ENCODE results near the gene MBD2.

MBD2 gene

GRCh38 chr18:54250846-54251261 lies 26.4 kb upstream of the MBD2 start:
- POLR2A ChIA-PET, result no interaction called here
- Histone ChIP-seq H3K9me3 (ENCODE audit: control extremely low read depth in 1 of 5, control insufficient read depth in 4 of 5, insufficient read depth in 2 of 5, low read depth in 1 of 5, low read length in 4 of 5) (no peaks in the 10 kb centered on the region), H3K4me3 (ENCODE audit: control insufficient read depth in 1 of 7, extremely low read depth in 1 of 7, insufficient read depth in 4 of 7, low read depth in 2 of 7, low read length in 6 of 7) (peak overlapping the region in 1 of 7 experiments; percentile 23), H3K36me3 (ENCODE audit: control insufficient read depth in 4 of 4, insufficient read depth in 4 of 4, low read length in 3 of 4) (no peaks in the 10 kb centered on the region), H3K4me1 (ENCODE audit: control extremely low read depth in 1 of 4, control insufficient read depth in 4 of 4, insufficient read depth in 4 of 4, low read length in 3 of 4) (peaks cover 6 to 9% (median 8%) of the 10 kb centered on the region in 4 experiments), H3K27me3 (replicated peaks in 2 of 5; ENCODE audit: control insufficient read depth in 4 of 5, insufficient read depth in 5 of 5, low read length in 4 of 5) (no peaks in the 10 kb centered on the region), H3K27ac (ENCODE audit: insufficient read depth in 1 of 2, low read depth in 1 of 2, low read length in 2 of 2, poor library complexity in 1 of 2, severe bottlenecking in 2 of 2) (no peak overlapping the region)
- no CpG with 5 or more reads among the region's 2 CpGs for WGBS (ENCODE audit: insufficient coverage)
- peak in 1 of 3 donors; percentile 30 for DNase-seq
- CTCF ChIA-PET, result interaction anchor here (1.0 to 4.6 kb wide), 3 partner anchors 10 to 26 kb away, joined by 3 to 16 read pairs (median 4); partner anchors contain the start of gene POLI

- Histone ChIP-seq H3K9me3 (ENCODE audit: control extremely low read depth in 1 of 5, control insufficient read depth in 4 of 5, insufficient read depth in 2 of 5, low read depth in 1 of 5, low read length in 4 of 5) (no peaks in the 10 kb centered on the region), H3K36me3 (ENCODE audit: control insufficient read depth in 4 of 4, insufficient read depth in 4 of 4, low read length in 3 of 4) (no peaks in the 10 kb centered on the region), H3K27ac (ENCODE audit: insufficient read depth in 1 of 2, low read depth in 1 of 2, low read length in 2 of 2, poor library complexity in 1 of 2, severe bottlenecking in 2 of 2) (no peak overlapping the region), H3K4me3 (ENCODE audit: control insufficient read depth in 1 of 7, extremely low read depth in 1 of 7, insufficient read depth in 4 of 7, low read depth in 2 of 7, low read length in 6 of 7) (no peak overlapping the region), H3K4me1 (ENCODE audit: control extremely low read depth in 1 of 4, control insufficient read depth in 4 of 4, insufficient read depth in 4 of 4, low read length in 3 of 4) (peaks cover 6 to 9% (median 8%) of the 10 kb centered on the region in 4 experiments), H3K27me3 (replicated peaks in 2 of 5; ENCODE audit: control insufficient read depth in 4 of 5, insufficient read depth in 5 of 5, low read length in 4 of 5) (no peaks in the 10 kb centered on the region)
- WGBS (ENCODE audit: insufficient coverage), result 49% methylated on average over 5 of the region's 9 CpGs
- no peak for DNase-seq
- ChIA-PET POLR2A (no interaction called here), CTCF (interaction anchor here (4.6 kb wide), 1 partner anchor 23 kb away, joined by 16 read pairs; the partner anchor contains the start of gene POLI)
Measured at GRCh38 chr18:54247511-54248175, 23.2 kb upstream of the MBD2 start.

DNA sequence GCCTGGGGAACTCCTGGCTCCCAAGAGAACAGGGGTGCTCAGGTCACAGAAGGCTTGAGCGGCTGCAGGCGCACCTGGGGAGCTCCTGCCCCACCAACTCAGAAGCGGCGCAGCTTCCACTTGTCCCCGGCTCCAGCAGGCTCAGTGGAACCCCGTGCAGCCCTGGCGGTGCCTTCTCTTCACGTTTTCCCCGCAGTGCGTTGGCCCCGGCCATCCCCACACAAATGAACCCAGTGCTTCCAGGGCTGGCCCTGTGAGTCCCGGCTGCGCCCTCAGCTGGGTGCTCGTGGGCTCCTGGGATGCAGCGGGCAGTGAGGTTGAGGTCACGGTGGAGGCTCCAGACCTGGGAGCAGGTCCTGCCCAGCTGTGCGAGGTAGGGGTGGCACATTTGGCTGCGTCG lies 17.9 kb upstream of the MBD2 start:
- Histone ChIP-seq H3K27me3 (replicated peaks in 2 of 5; ENCODE audit: control insufficient read depth in 4 of 5, insufficient read depth in 5 of 5, low read length in 4 of 5) (no peaks in the 10 kb centered on the region), H3K4me3 (ENCODE audit: control insufficient read depth in 1 of 7, extremely low read depth in 1 of 7, insufficient read depth in 4 of 7, low read depth in 2 of 7, low read length in 6 of 7) (no peak overlapping the region), H3K9me3 (ENCODE audit: control extremely low read depth in 1 of 5, control insufficient read depth in 4 of 5, insufficient read depth in 2 of 5, low read depth in 1 of 5, low read length in 4 of 5) (no peaks in the 10 kb centered on the region), H3K4me1 (ENCODE audit: control extremely low read depth in 1 of 4, control insufficient read depth in 4 of 4, insufficient read depth in 4 of 4, low read length in 3 of 4) (peaks cover 5 to 25% (median 17%) of the 10 kb centered on the region in 4 experiments), H3K27ac (ENCODE audit: insufficient read depth in 1 of 2, low read depth in 1 of 2, low read length in 2 of 2, poor library complexity in 1 of 2, severe bottlenecking in 2 of 2) (no peak overlapping the region), H3K36me3 (ENCODE audit: control insufficient read depth in 4 of 4, insufficient read depth in 4 of 4, low read length in 3 of 4) (no peaks in the 10 kb centered on the region)
- no peak for DNase-seq
- ChIA-PET POLR2A (interaction anchor here (0.8 kb wide), 1 partner anchor 19 kb away, joined by 3 read pairs; no protein-coding TSS in a partner anchor), CTCF (interaction anchor here (1.7 kb wide), 1 partner anchor 28 kb away, joined by 6 read pairs; no protein-coding TSS in a partner anchor)
- 98% methylated on average over 18 of the region's 19 CpGs for WGBS (ENCODE audit: insufficient coverage)

DNA sequence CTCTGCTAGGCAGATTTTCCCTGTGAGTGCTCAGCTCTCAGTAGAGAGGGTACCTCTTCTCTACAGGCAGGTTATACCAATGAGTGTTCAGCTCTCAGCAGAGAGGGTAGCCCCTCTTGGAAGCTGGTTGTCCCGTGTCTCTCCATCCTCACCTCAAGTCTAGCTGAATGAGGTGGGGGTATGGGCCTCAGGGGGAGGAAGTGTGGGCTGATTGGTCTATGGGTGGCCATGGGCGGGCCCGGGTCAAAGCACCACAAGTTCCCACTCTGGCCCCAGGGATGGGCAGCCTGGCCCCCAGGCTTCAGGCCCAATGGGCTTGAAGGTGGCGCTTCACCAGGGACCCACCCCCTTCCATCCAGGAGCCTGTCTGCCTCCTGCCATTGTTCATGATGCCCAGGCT lies 17.0 kb upstream of the MBD2 start:
- Histone ChIP-seq H3K36me3 (ENCODE audit: control insufficient read depth in 4 of 4, insufficient read depth in 4 of 4, low read length in 3 of 4) (no peaks in the 10 kb centered on the region), H3K27ac (ENCODE audit: insufficient read depth in 1 of 2, low read depth in 1 of 2, low read length in 2 of 2, poor library complexity in 1 of 2, severe bottlenecking in 2 of 2) (no peak overlapping the region), H3K4me3 (ENCODE audit: control insufficient read depth in 1 of 7, extremely low read depth in 1 of 7, insufficient read depth in 4 of 7, low read depth in 2 of 7, low read length in 6 of 7) (no peak overlapping the region), H3K4me1 (ENCODE audit: control extremely low read depth in 1 of 4, control insufficient read depth in 4 of 4, insufficient read depth in 4 of 4, low read length in 3 of 4) (peaks cover 5 to 25% (median 17%) of the 10 kb centered on the region in 4 experiments), H3K27me3 (replicated peaks in 2 of 5; ENCODE audit: control insufficient read depth in 4 of 5, insufficient read depth in 5 of 5, low read length in 4 of 5) (no peaks in the 10 kb centered on the region), H3K9me3 (ENCODE audit: control extremely low read depth in 1 of 5, control insufficient read depth in 4 of 5, insufficient read depth in 2 of 5, low read depth in 1 of 5, low read length in 4 of 5) (no peaks in the 10 kb centered on the region)
- ChIA-PET CTCF (interaction anchor here (0.9 to 1.7 kb wide), 4 partner anchors 9 to 29 kb away, joined by 3 to 6 read pairs (median 4); partner anchors contain the start of gene MBD2), POLR2A (no interaction called here)
- DNase-seq, result no peak
- 67% methylated on average over 3 of the region's 4 CpGs for WGBS (ENCODE audit: insufficient coverage)

GRCh38 chr18:54240629-54241107 lies 16.2 kb upstream of the MBD2 start:
- WGBS (ENCODE audit: insufficient coverage), result 95% methylated on average over 12 of the region's 13 CpGs
- POLR2A ChIA-PET, result no interaction called here
- Histone ChIP-seq H3K9me3 (ENCODE audit: control extremely low read depth in 1 of 5, control insufficient read depth in 4 of 5, insufficient read depth in 2 of 5, low read depth in 1 of 5, low read length in 4 of 5) (no peaks in the 10 kb centered on the region), H3K27ac (ENCODE audit: insufficient read depth in 1 of 2, low read depth in 1 of 2, low read length in 2 of 2, poor library complexity in 1 of 2, severe bottlenecking in 2 of 2) (no peak overlapping the region), H3K27me3 (replicated peaks in 2 of 5; ENCODE audit: control insufficient read depth in 4 of 5, insufficient read depth in 5 of 5, low read length in 4 of 5) (no peaks in the 10 kb centered on the region), H3K4me3 (ENCODE audit: control insufficient read depth in 1 of 7, extremely low read depth in 1 of 7, insufficient read depth in 4 of 7, low read depth in 2 of 7, low read length in 6 of 7) (no peak overlapping the region), H3K36me3 (ENCODE audit: control insufficient read depth in 4 of 4, insufficient read depth in 4 of 4, low read length in 3 of 4) (no peaks in the 10 kb centered on the region), H3K4me1 (ENCODE audit: control extremely low read depth in 1 of 4, control insufficient read depth in 4 of 4, insufficient read depth in 4 of 4, low read length in 3 of 4) (peaks cover 5 to 25% (median 17%) of the 10 kb centered on the region in 4 experiments)
- CTCF ChIA-PET, result interaction anchor here (0.9 to 1.7 kb wide), 5 partner anchors 10 to 30 kb away, joined by 3 to 6 read pairs (median 4); partner anchors contain the start of genes MBD2 and POLI
- DNase-seq, result peak in 1 of 3 donors; percentile 18

GRCh38 chr18:54239601-54240000 lies 15.1 kb upstream of the MBD2 start:
- Histone ChIP-seq H3K9me3 (ENCODE audit: control extremely low read depth in 1 of 5, control insufficient read depth in 4 of 5, insufficient read depth in 2 of 5, low read depth in 1 of 5, low read length in 4 of 5) (no peaks in the 10 kb centered on the region), H3K36me3 (ENCODE audit: control insufficient read depth in 4 of 4, insufficient read depth in 4 of 4, low read length in 3 of 4) (no peaks in the 10 kb centered on the region), H3K27me3 (replicated peaks in 2 of 5; ENCODE audit: control insufficient read depth in 4 of 5, insufficient read depth in 5 of 5, low read length in 4 of 5) (no peaks in the 10 kb centered on the region), H3K27ac (ENCODE audit: insufficient read depth in 1 of 2, low read depth in 1 of 2, low read length in 2 of 2, poor library complexity in 1 of 2, severe bottlenecking in 2 of 2) (no peak overlapping the region), H3K4me1 (ENCODE audit: control extremely low read depth in 1 of 4, control insufficient read depth in 4 of 4, insufficient read depth in 4 of 4, low read length in 3 of 4) (peaks cover 5 to 25% (median 17%) of the 10 kb centered on the region in 4 experiments), H3K4me3 (ENCODE audit: control insufficient read depth in 1 of 7, extremely low read depth in 1 of 7, insufficient read depth in 4 of 7, low read depth in 2 of 7, low read length in 6 of 7) (no peak overlapping the region)
- POLR2A ChIA-PET, result interaction anchor here (0.5 kb wide), 1 partner anchor 29 kb away, joined by 3 read pairs; no protein-coding TSS in a partner anchor
- WGBS (ENCODE audit: insufficient coverage), result 0% methylated on average over 2 of the region's 2 CpGs
- CTCF ChIA-PET, result interaction anchor here (1.0 to 1.2 kb wide), 2 partner anchors 30 to 31 kb away, joined by 3 to 4 read pairs; partner anchors contain the start of gene POLI
- peak in 2 of 3 donors; percentile 58 to 75 for DNase-seq

DNA sequence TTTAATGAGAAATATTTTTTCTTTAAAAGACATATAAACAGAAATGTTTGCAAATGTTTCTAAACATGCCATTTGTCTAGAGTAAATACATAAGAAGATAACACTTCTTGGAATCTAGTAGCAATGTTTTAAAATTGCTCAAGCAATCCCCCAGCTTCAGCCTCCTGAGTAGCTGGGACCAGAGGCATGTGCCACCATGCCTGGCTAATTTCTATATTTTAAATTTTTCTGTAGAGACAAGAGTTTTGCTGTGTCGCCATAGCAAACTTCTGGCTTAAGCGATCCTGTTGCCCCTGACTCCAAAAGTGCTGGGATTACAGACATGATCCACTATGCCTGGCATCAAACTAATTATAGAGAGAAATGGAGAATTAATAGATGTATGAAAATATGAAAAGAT lies 14.6 kb upstream of the MBD2 start:
- no peaks in the 10 kb centered on the region for H3K27me3 ChIP-seq (replicated peaks in 2 of 5; ENCODE audit: control insufficient read depth in 4 of 5, insufficient read depth in 5 of 5, low read length in 4 of 5)
- no peak overlapping the region for H3K4me3 ChIP-seq (ENCODE audit: control insufficient read depth in 1 of 7, extremely low read depth in 1 of 7, insufficient read depth in 4 of 7, low read depth in 2 of 7, low read length in 6 of 7)
- WGBS (ENCODE audit: insufficient coverage), result no CpG with 5 or more reads among the region's 2 CpGs
- no peaks in the 10 kb centered on the region for H3K36me3 ChIP-seq (ENCODE audit: control insufficient read depth in 4 of 4, insufficient read depth in 4 of 4, low read length in 3 of 4)
- H3K27ac ChIP-seq (ENCODE audit: insufficient read depth in 1 of 2, low read depth in 1 of 2, low read length in 2 of 2, poor library complexity in 1 of 2, severe bottlenecking in 2 of 2), result no peak overlapping the region
- peak in 1 of 3 donors; percentile 22 for DNase-seq
- ChIA-PET POLR2A (interaction anchor here (0.5 kb wide), 1 partner anchor 29 kb away, joined by 4 read pairs; no protein-coding TSS in a partner anchor), CTCF (interaction anchor here (0.7 to 1.0 kb wide), 4 partner anchors 16 to 32 kb away, joined by 3 to 5 read pairs (median 3); no protein-coding TSS in a partner anchor)
- no peaks in the 10 kb centered on the region for H3K9me3 ChIP-seq (ENCODE audit: control extremely low read depth in 1 of 5, control insufficient read depth in 4 of 5, insufficient read depth in 2 of 5, low read depth in 1 of 5, low read length in 4 of 5)
- H3K4me1 ChIP-seq (ENCODE audit: control extremely low read depth in 1 of 4, control insufficient read depth in 4 of 4, insufficient read depth in 4 of 4, low read length in 3 of 4), result peaks cover 5 to 25% (median 17%) of the 10 kb centered on the region in 4 experiments

All from common myeloid progenitor, CD34-positive (primary cell).